Subcutaneous adipose tissue (tissue), 4 donors: ENCODE data around the gene SMLR1. TPM values are rescaled to one million over a fixed set of nuclear protein-coding genes. Genes with fewer than 3 reads are reported as not detected.

Experiments
- total RNA-seq, 4 donors: library from RNA; depleted of rRNA; stranded (reverse); fragments of >200 nt; gene quantifications; one replicate each; pipeline ENCODE4 v1.1.0, GENCODE V29; 2016
- TF ChIP-seq, protein P1 (sequence below): fragments of 450-650 bp; IDR thresholded peaks from one replicate; pipeline ENCODE4 v1.5.1; 2016; ENCODE audit warnings: low read depth, mild to moderate bottlenecking, control low read depth, antibody characterized with exemption, moderate library complexity

The SMLR1 gene
- total RNA-seq, 4 donors from 2014 or later, result not detected

DNA sequence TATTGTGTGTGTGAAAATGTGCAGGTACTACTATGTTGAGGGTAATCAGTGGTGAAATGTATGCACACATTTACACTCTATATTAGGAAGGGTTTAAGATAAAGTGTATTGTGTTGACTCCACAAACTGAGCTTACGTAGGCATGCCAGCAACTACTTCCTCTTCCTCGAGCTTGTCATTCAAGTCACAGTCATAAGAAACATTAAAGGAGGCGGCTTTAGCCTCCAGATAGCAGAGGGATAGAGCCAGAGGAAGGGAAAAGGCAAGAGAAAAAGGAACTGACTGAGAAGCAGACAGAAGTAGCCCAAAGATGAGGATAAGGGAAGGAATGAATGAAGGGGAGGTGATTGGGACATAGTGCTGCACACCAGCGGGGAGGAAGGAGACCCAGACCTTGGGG lies 55.2 kb downstream of the SMLR1 start:
- TF ChIP-seq, protein P1, sequence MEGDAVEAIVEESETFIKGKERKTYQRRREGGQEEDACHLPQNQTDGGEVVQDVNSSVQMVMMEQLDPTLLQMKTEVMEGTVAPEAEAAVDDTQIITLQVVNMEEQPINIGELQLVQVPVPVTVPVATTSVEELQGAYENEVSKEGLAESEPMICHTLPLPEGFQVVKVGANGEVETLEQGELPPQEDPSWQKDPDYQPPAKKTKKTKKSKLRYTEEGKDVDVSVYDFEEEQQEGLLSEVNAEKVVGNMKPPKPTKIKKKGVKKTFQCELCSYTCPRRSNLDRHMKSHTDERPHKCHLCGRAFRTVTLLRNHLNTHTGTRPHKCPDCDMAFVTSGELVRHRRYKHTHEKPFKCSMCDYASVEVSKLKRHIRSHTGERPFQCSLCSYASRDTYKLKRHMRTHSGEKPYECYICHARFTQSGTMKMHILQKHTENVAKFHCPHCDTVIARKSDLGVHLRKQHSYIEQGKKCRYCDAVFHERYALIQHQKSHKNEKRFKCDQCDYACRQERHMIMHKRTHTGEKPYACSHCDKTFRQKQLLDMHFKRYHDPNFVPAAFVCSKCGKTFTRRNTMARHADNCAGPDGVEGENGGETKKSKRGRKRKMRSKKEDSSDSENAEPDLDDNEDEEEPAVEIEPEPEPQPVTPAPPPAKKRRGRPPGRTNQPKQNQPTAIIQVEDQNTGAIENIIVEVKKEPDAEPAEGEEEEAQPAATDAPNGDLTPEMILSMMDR, result no peak

DNA sequence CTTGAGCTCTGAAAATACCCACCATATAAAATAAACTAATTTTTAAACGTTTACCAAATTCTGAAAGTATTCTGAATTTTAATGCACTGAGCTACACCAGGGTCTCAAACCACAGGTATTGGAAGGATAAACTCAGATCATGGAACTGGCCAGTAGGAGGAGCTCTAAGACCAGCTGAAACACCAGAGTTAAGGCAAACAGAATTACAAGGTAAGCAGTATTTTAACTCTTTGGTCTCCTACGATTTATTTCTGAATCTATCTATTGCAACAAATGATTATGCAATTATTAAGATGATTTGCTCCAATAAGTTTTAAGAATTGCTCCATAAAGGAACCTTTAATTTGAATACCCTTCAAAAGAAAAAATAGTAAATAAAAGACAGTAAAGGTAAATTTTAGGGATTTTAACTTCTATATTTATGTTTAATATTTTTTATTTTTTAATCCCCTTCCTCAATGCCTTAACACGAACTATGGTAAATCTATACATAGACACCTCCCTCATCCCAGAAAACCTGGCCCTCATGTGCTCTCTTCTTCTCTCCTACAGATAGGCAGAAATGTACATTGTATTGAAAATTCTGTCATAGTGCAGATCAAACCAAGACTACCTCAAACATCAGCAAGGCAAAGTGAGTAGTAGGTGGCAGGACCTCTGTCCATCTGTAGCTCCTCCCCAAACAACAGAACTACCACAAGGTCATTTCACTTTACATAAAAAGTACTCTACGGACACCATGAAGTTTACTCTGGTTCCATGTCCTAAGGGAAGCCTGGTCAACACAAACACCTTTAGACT lies 58.4 kb downstream of the SMLR1 start:
- TF ChIP-seq, protein P1, result no peak

Other genes starting within 250 kb of the SMLR1 start
- gene EPB41L2, start 235.8 kb downstream of the SMLR1 start, total RNA-seq, result 100 to 1,000 TPM; 124 to 189 (median 160) TPM